NCI-H1092 (cell line): ENCODE measurements around the gene LRPPRC.

ENCODE experiments used
- DNase-seq: peaks from one replicate; lab custom pipeline; 2025; lab: John Stamatoyannopoulos, UW

Gene LRPPRC

GRCh38 chr2:43854671-43855070 is 141.1 kb downstream of the LRPPRC start:
- DNase-seq: no peak

GRCh38 chr2:43853141-43854081 is 142.4 kb downstream of the LRPPRC start:
- DNase-seq: no peak

- DNase-seq: no peak
These were observed 143.5 kb downstream of the LRPPRC start for GRCh38 chr2:43852196-43852730.

DNA sequence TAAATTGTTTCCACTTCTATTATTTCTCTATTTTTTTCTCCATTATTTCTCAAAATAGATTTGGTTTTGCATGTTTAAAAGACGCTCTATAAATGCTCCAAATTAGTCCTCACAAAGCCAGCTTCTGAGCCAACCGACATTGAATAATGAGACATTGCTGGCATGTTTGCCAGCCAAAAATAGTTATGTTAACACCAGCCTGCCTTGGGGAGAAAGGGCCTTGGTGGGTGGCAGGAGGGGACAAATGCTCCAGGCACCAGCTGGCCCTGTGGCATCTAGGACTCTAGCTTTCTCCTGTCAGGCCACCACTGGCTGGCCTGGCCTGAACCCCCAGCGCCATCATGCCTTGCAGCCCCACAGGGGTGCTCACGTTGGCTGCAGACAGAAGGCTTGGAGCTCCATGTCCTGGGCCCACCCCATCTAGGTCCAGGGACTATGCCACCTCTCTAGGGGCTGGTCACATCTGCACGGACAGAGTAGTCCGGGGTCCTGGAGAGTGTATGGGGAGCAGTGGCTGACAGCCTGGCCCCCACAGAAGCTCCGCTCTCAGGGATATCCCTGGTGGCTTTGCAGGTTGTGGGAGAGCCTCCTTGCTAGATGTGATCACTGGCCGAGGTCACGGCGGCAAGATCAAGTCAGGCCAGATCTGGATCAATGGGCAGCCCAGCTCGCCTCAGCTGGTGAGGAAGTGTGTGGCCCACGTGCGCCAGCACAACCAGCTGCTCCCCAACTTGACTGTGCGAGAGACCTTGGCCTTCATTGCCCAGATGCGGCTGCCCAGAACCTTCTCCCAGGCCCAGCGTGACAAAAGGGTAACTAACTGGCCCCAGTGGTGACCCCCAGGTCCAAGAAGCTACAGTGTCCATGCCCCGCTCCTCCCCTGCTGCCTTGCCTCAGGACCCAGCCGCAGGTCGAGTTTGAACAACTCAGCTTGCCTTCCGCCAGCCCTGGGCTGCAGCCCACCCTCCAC is 144.5 kb downstream of the LRPPRC start:
- no peak for DNase-seq

- DNase-seq: no peak
These were observed 147.6 kb downstream of the LRPPRC start for GRCh38 chr2:43848214-43848613.

- no peak for DNase-seq
These were observed 149.5 kb downstream of the LRPPRC start for GRCh38 chr2:43846140-43846793.

- DNase-seq: no peak
These were observed 150.6 kb downstream of the LRPPRC start for GRCh38 chr2:43845181-43845580.

GRCh38 chr2:43842866-43843226 is 152.9 kb downstream of the LRPPRC start:
- DNase-seq: no peak

DNA sequence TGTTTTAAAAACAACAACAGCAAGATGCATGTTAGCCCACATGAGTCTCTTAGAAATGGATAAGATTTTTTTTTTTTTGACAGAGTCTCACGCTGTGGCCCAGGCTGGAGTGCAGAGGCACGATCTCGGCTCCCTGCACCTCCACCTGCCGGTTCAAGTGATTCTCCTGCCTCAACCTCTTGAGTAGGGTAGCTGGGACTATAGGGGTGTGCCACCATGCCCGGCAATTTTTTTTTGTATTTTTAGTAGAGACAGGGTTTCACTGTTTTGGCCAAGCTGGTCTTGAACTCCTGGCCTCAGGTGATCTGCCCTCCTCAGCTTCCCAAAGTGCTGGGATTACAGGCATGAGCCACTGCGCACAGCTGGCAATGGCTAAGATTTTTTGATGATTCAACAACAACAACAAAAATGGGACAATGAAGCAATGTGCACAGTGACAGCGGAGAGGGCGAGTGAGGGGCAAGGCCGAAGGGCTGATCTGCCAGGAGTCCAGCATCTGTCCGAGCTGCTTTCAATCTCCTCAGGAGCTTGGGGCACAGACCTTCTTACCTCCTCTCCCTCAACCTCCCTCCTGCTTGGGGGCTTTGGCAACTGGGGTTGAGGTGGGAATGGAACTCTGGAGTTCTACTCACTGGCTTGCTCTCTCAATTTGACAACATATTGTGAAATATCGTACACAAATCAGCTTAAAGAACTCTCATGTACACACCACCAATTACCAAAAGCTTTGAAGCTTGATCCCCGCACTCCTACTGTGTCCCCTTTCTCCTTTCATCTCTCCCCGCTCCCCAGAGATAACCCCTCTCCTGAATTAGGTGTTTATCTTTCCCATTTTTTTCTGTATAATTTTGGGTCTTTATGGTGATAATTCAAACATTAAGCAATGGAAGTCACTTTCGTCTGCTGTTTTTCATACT is 153.6 kb downstream of the LRPPRC start:
- DNase-seq: no peak

- no peak for DNase-seq
These were observed 154.8 kb downstream of the LRPPRC start for GRCh38 chr2:43840965-43841364.

- no peak for DNase-seq
These were observed 155.8 kb downstream of the LRPPRC start for GRCh38 chr2:43839776-43840564.

DNA sequence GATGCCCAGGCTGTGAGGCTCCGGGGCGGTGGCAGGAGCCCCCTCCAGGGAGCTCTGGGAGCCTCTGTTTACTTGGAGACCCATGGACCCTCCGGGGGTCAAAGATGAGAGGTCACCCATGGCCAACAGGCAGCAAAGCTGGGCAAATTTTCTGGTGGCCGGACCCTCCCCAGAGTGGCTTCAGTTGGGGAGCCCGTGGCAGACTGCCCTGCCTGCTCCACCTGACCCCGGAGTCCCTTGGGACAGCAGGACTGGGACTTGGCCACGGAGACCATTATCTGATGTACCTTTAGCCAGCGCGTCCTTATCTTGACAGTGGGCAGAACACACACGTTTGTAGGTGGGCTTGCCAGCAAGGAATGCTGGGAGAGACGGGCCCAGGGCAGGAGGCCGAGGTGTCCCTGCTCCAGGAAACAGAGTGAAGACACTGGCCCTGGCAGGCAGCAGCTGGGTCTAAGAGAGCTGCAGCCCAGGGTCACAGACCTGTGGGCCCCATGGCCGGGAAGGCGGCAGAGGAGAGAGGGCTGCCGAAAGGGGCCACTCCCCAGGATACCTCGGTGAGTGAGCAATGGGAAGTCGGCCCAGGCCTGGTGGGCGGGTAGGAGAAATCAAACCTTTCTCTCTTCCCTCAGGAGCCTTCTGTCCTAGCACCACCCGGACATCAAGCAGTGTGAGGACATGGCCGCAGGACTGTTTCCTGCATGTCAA is 157.1 kb downstream of the LRPPRC start, which contains the start of the genes ABCG5 and ABCG8:
Gene ABCG5, minus strand, starts transcription at position 280 of the 708 bp plus-strand sequence. Its CDS starts 160 bp downstream, at position 120.
Gene ABCG8, plus strand, starts transcription at position 412 of the 708 bp plus-strand sequence. Its CDS starts 83 bp downstream, at position 495.
- no peak for DNase-seq

GRCh38 chr2:43837831-43838559 is 157.8 kb downstream of the LRPPRC start:
- no peak for DNase-seq

DNA sequence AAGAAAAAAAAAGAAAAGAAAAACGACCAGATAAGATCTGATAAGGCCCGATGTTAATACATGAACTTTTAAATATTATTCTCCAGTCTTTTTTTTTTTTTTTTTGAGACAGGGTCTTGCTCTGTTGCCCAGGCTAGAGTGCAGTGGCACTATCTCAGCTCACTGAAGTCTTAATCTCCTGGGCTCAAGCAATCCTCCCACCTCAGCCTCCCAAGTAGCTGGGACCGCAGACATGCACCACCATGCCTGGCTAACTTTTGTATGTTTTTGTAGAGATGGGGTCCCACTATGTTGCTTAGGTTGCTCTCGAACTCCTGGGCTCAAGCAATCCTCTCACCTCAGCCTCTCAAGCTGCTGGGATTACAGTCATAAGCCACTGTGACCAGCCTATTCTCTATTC is 158.8 kb downstream of the LRPPRC start:
- DNase-seq: no peak
